ENCODE results near the gene KLK7.

The KLK7 gene

DNA sequence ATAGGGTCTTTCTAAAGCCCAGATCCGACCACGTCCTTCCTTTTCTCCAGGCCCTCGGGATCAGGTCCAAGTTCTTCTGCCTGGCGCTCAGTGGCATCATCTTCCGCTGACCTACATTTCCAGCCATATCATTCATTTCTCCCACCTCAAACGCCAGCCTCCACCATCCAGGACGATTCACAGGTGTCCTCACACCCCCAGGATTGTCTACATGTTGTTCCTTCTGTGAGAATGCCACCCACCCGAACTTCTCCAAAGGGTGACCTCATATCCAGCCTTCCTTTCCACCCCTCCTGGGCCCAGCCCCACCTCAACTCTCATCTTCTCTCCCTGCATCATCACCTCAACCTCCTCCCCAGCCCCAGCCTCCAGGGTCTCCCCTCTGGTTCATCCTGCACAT, 26.1 kb downstream of the KLK7 start:
- no peaks in the 10 kb centered on the region for H3K36me3 ChIP-seq (ENCODE audit: control insufficient read depth, low read depth, low read length)
- H3K4me3 ChIP-seq (ENCODE audit: low read length), result no peak overlapping the region
- H3K27me3 ChIP-seq (ENCODE audit: control insufficient read depth, insufficient read depth, low read length), result no peaks in the 10 kb centered on the region
- H3K9ac ChIP-seq (ENCODE audit: low read length), result no peak overlapping the region
- H3K27ac ChIP-seq (ENCODE audit: low read length), result no peak overlapping the region
- no peaks in the 10 kb centered on the region for H3K4me1 ChIP-seq (ENCODE audit: control insufficient read depth, low read depth, low read length)
- no peaks in the 10 kb centered on the region for H3K9me3 ChIP-seq (ENCODE audit: control insufficient read depth, low read depth, low read length)

GRCh38 chr19:50952910-50953309, 30.8 kb downstream of the KLK7 start, which contains the start of gene KLK5:
TSS of gene KLK5 (minus strand) at chr19:50953038. CDS start at chr19:50952657, 381 bp downstream.
- H3K27ac ChIP-seq (ENCODE audit: low read length), result no peak within 1 kb of the TSS
- no peak within 1 kb of the TSS for H3K4me3 ChIP-seq (ENCODE audit: low read length)
- H3K36me3 ChIP-seq (ENCODE audit: control insufficient read depth, low read depth, low read length), result no peaks in the 10 kb centered on the region

GRCh38 chr19:50949861-50950260, 33.9 kb downstream of the KLK7 start:
- H3K9ac ChIP-seq (ENCODE audit: low read length), result no peak overlapping the region
- H3K9me3 ChIP-seq (ENCODE audit: control insufficient read depth, low read depth, low read length), result no peaks in the 10 kb centered on the region
- H3K27me3 ChIP-seq (ENCODE audit: control insufficient read depth, insufficient read depth, low read length), result no peaks in the 10 kb centered on the region
- no peaks in the 10 kb centered on the region for H3K36me3 ChIP-seq (ENCODE audit: control insufficient read depth, low read depth, low read length)
- H3K27ac ChIP-seq (ENCODE audit: low read length), result no peak overlapping the region
- H3K4me3 ChIP-seq (ENCODE audit: low read length), result no peak overlapping the region
- H3K4me1 ChIP-seq (ENCODE audit: control insufficient read depth, low read depth, low read length), result no peaks in the 10 kb centered on the region

More at GRCh38 chr19:50952910-50953309, 30.8 kb downstream of the KLK7 start, which contains the start of gene KLK5:
- Histone ChIP-seq H3K4me1 (ENCODE audit: control insufficient read depth, low read depth, low read length) (no peaks in the 10 kb centered on the region), H3K27me3 (ENCODE audit: control insufficient read depth, insufficient read depth, low read length) (no peaks in the 10 kb centered on the region), H3K9ac (ENCODE audit: low read length) (no peak within 1 kb of the TSS), H3K9me3 (ENCODE audit: control insufficient read depth, low read depth, low read length) (no peaks in the 10 kb centered on the region)

GRCh38 chr19:50947123-50947522, 36.6 kb downstream of the KLK7 start:
- Histone ChIP-seq H3K4me1 (ENCODE audit: control insufficient read depth, low read depth, low read length) (no peaks in the 10 kb centered on the region), H3K4me3 (ENCODE audit: low read length) (no peak overlapping the region), H3K27me3 (ENCODE audit: control insufficient read depth, insufficient read depth, low read length) (no peaks in the 10 kb centered on the region), H3K9me3 (ENCODE audit: control insufficient read depth, low read depth, low read length) (no peaks in the 10 kb centered on the region), H3K9ac (ENCODE audit: low read length) (no peak overlapping the region), H3K27ac (ENCODE audit: low read length) (no peak overlapping the region), H3K36me3 (ENCODE audit: control insufficient read depth, low read depth, low read length) (no peaks in the 10 kb centered on the region)

- H3K36me3 ChIP-seq (ENCODE audit: control insufficient read depth, low read depth, low read length), result no peaks in the 10 kb centered on the region
- H3K4me3 ChIP-seq (ENCODE audit: low read length), result no peak overlapping the region
- H3K9ac ChIP-seq (ENCODE audit: low read length), result no peak overlapping the region
- H3K9me3 ChIP-seq (ENCODE audit: control insufficient read depth, low read depth, low read length), result no peaks in the 10 kb centered on the region
- H3K27me3 ChIP-seq (ENCODE audit: control insufficient read depth, insufficient read depth, low read length), result no peaks in the 10 kb centered on the region
- no peak overlapping the region for H3K27ac ChIP-seq (ENCODE audit: low read length)
- H3K4me1 ChIP-seq (ENCODE audit: control insufficient read depth, low read depth, low read length), result no peaks in the 10 kb centered on the region
Measured at GRCh38 chr19:50944795-50945194, 38.9 kb downstream of the KLK7 start.

- no peaks in the 10 kb centered on the region for H3K9me3 ChIP-seq (ENCODE audit: control insufficient read depth, low read depth, low read length)
- H3K4me3 ChIP-seq (ENCODE audit: low read length), result no peak overlapping the region
Measured at GRCh38 chr19:50943074-50943828, 40.5 kb downstream of the KLK7 start.

GRCh38 chr19:50939596-50939995, 44.1 kb downstream of the KLK7 start:
- no peaks in the 10 kb centered on the region for H3K36me3 ChIP-seq (ENCODE audit: control insufficient read depth, low read depth, low read length)

More at GRCh38 chr19:50943074-50943828, 40.5 kb downstream of the KLK7 start:
- H3K27me3 ChIP-seq (ENCODE audit: control insufficient read depth, insufficient read depth, low read length), result no peaks in the 10 kb centered on the region
- H3K27ac ChIP-seq (ENCODE audit: low read length), result no peak overlapping the region
- no peak overlapping the region for H3K9ac ChIP-seq (ENCODE audit: low read length)
- H3K4me1 ChIP-seq (ENCODE audit: control insufficient read depth, low read depth, low read length), result no peaks in the 10 kb centered on the region
- H3K36me3 ChIP-seq (ENCODE audit: control insufficient read depth, low read depth, low read length), result no peaks in the 10 kb centered on the region

GRCh38 chr19:50933640-50934039, 50.1 kb downstream of the KLK7 start:
- Histone ChIP-seq H3K4me3 (ENCODE audit: low read length) (no peak overlapping the region), H3K27ac (ENCODE audit: low read length) (no peak overlapping the region)

More at GRCh38 chr19:50939596-50939995, 44.1 kb downstream of the KLK7 start:
- Histone ChIP-seq H3K4me3 (ENCODE audit: low read length) (no peak overlapping the region), H3K9ac (ENCODE audit: low read length) (no peak overlapping the region), H3K27ac (ENCODE audit: low read length) (no peak overlapping the region), H3K27me3 (ENCODE audit: control insufficient read depth, insufficient read depth, low read length) (no peaks in the 10 kb centered on the region), H3K9me3 (ENCODE audit: control insufficient read depth, low read depth, low read length) (no peaks in the 10 kb centered on the region), H3K4me1 (ENCODE audit: control insufficient read depth, low read depth, low read length) (no peaks in the 10 kb centered on the region)

DNA sequence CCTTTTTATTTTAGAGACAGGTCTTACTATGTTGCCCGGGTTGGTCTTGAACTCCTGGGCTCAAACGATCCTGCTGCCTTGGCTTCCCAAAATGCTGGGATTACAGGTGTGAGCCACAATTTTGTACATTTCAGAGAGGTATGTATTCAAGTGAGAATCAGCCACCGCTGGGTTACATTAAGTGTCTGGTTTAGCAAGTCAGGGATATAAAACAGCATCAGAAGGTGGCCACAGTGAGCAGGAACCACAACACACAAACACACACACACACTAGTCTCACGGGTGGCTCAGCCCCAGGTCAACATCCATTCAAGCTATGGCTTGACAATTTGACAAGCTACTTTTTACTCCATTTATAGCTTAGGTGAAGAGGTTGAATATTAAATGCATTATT, 51.0 kb downstream of the KLK7 start:
- Histone ChIP-seq H3K36me3 (ENCODE audit: control insufficient read depth, low read depth, low read length) (no peaks in the 10 kb centered on the region), H3K4me3 (ENCODE audit: low read length) (no peak overlapping the region), H3K9ac (ENCODE audit: low read length) (no peak overlapping the region), H3K27me3 (ENCODE audit: control insufficient read depth, insufficient read depth, low read length) (no peaks in the 10 kb centered on the region), H3K9me3 (ENCODE audit: control insufficient read depth, low read depth, low read length) (no peaks in the 10 kb centered on the region), H3K4me1 (ENCODE audit: control insufficient read depth, low read depth, low read length) (no peaks in the 10 kb centered on the region), H3K27ac (ENCODE audit: low read length) (no peak overlapping the region)

More at GRCh38 chr19:50933640-50934039, 50.1 kb downstream of the KLK7 start:
- Histone ChIP-seq H3K9me3 (ENCODE audit: control insufficient read depth, low read depth, low read length) (no peaks in the 10 kb centered on the region), H3K36me3 (ENCODE audit: control insufficient read depth, low read depth, low read length) (no peaks in the 10 kb centered on the region), H3K4me1 (ENCODE audit: control insufficient read depth, low read depth, low read length) (no peaks in the 10 kb centered on the region), H3K27me3 (ENCODE audit: control insufficient read depth, insufficient read depth, low read length) (no peaks in the 10 kb centered on the region), H3K9ac (ENCODE audit: low read length) (no peak overlapping the region)

GRCh38 chr19:50932018-50932689, 51.6 kb downstream of the KLK7 start:
- H3K36me3 ChIP-seq (ENCODE audit: control insufficient read depth, low read depth, low read length), result no peaks in the 10 kb centered on the region
- H3K4me1 ChIP-seq (ENCODE audit: control insufficient read depth, low read depth, low read length), result no peaks in the 10 kb centered on the region
- no peak overlapping the region for H3K9ac ChIP-seq (ENCODE audit: low read length)
- no peaks in the 10 kb centered on the region for H3K9me3 ChIP-seq (ENCODE audit: control insufficient read depth, low read depth, low read length)
- H3K4me3 ChIP-seq (ENCODE audit: low read length), result no peak overlapping the region
- no peak overlapping the region for H3K27ac ChIP-seq (ENCODE audit: low read length)
- H3K27me3 ChIP-seq (ENCODE audit: control insufficient read depth, insufficient read depth, low read length), result no peaks in the 10 kb centered on the region

DNA sequence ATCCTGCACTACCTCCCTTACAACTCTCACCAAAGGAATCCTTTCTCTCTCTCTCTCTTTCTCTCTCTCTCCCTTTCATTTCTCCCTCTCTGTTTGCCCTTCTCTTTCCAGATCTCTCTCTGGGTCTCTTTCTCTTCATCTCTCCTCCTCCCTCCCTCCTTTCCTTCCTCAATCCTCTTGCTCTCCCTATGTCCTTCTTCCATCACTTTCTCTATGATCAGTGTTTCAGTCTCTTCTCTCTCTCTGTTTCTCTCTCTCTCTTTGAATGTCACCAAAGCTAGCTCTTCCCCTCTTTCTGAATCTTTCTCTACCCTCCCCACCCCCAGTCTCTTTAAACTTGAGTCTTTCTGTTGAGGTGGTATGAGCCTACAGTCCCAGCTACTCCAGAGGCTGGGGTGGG, 52.7 kb downstream of the KLK7 start:
- Histone ChIP-seq H3K9ac (ENCODE audit: low read length) (no peak overlapping the region), H3K27ac (ENCODE audit: low read length) (no peak overlapping the region)

More for the DNA sequence above, 52.7 kb downstream of the KLK7 start:
- Histone ChIP-seq H3K27me3 (ENCODE audit: control insufficient read depth, insufficient read depth, low read length) (no peaks in the 10 kb centered on the region), H3K36me3 (ENCODE audit: control insufficient read depth, low read depth, low read length) (no peaks in the 10 kb centered on the region), H3K4me3 (ENCODE audit: low read length) (no peak overlapping the region), H3K9me3 (ENCODE audit: control insufficient read depth, low read depth, low read length) (no peaks in the 10 kb centered on the region), H3K4me1 (ENCODE audit: control insufficient read depth, low read depth, low read length) (no peaks in the 10 kb centered on the region)

Data from iPS-18a (cell line).